Measurements from ENCODE around the gene NEU1.

NEU1 gene

DNA sequence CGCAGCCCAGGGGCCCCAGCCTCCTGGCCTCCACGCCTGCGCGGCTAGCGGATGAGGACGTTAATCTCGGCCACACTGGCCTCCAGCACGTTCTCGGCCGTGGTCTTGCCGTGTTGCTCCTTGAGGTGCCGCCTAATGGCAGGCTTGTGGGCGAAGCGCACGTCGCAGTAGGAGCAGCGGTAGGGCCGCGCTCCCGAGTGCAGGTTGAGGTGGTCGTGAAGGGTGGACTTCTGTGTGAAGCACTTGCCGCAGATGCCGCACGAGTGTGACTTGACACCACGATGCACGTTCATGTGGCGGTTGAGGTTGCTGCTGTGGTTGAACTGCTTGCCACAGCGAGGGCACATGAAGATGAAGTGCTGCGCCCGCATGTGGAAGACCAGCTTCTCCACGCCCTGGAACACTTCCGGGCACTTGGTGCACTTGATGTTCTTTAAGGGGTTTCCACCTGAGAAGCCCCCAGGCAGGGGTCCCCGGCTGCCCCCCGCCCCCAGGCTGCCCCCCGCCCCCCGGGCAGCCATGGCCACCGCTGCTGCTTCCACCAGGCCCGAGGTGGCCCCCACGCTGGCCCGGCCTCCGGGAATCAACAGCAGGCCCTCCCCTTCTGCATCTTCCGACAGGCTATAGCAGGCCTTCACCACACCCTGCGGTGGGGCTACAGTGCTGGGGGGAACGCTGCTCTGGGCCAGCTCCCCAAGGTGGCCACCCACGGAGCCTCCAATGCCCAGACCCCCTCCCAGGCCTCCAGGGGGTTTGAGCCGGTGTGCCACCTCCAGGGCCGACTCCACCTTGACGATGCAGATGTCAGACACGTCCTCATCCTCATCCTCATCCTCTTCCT lies 37.5 kb upstream of the NEU1 start:
- peaks cover 45% of the 10 kb centered on the region for H3K4me1 Mint-ChIP-seq
- peaks cover 32% of the 10 kb centered on the region for H3K36me3 Mint-ChIP-seq
- H3K4me3 Mint-ChIP-seq = peak overlapping the region; percentile 94
- H3K9me3 Mint-ChIP-seq = no peaks in the 10 kb centered on the region
- DNase-seq (ENCODE audit: low spot score in 2 of 2) = no peak
- no peak for ATAC-seq
- no peak overlapping the region for H3K27ac Mint-ChIP-seq

DNA sequence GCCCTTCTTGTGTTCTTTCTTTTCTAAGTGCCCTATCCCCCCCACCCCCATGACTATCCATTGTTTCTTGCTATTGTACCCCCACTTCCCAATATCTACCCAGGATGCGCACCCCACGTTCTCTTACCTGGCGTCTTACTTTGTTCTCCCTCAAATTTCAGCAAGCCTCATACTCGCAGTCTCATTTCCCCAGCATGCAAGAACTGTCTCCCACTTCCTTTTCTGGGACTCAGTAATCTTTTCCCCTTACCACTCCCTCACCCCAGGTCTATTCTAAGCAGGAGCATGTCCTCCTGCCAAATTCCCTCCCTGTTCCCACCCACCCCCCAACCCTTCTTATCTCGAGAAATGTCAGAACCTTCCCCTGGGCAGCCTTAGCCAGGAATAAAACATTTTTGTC lies 36.6 kb upstream of the NEU1 start:
- peaks cover 41% of the 10 kb centered on the region for H3K36me3 Mint-ChIP-seq
- no peak overlapping the region for H3K27ac Mint-ChIP-seq
- ATAC-seq (no peak), DNase-seq (ENCODE audit: low spot score in 2 of 2) (no peak)
- peaks cover 45% of the 10 kb centered on the region for H3K4me1 Mint-ChIP-seq
- no peaks in the 10 kb centered on the region for H3K9me3 Mint-ChIP-seq
- H3K4me3 Mint-ChIP-seq = peak overlapping the region; percentile 94

GRCh38 chr6:31898383-31899011 lies 35.9 kb upstream of the NEU1 start:
- no peak for DNase-seq (ENCODE audit: low spot score in 2 of 2)

DNA sequence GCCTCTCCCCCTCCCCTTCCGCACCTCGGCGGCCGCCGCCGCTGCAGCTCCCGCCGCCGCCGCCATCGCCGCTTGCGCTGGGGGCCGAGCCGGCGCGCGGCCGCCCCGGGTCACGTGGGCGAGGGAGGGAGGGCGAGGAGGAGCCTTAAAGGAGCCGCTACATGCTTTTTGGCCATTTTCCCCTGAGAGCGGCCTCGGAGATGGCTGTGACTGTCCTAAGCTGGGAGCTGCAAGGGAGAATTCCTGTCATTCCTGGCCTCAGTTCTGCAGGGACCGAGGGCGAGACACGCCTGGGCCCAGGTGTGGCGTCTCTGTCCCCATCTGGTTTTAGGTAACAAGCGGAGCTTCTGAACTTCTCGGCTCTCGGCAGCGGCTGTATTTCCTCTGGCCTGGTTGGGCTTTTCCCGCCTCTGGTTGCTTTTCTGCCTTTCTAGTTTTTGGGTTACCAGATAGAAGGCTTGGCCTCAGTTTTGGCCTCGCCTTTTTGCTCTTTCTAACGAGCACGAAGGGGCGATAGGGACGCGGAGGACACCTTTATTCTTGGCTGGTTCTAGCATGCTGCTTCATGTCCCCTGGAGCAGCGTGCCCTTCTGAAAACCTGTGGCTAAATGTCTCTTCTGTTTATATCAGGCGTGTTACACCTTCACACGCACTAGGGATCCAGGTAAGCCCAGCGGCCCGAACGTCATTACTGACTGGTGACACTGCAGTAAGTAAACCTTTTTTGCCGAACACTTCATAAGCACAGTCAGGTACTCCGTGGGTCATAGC lies 35.2 kb upstream of the NEU1 start, which contains the start of gene EHMT2:
TSS of gene EHMT2 (minus strand) at position 87 of the 771 bp plus-strand sequence. CDS start at position 66, 21 bp downstream.
- no peaks in the 10 kb centered on the region for H3K9me3 Mint-ChIP-seq

More at GRCh38 chr6:31898383-31899011, 35.9 kb upstream of the NEU1 start:
- Mint-ChIP-seq H3K27ac (peak overlapping the region; percentile 91), H3K36me3 (peaks cover 48% of the 10 kb centered on the region), H3K4me3 (peak overlapping the region; percentile 94), H3K9me3 (no peaks in the 10 kb centered on the region), H3K4me1 (peaks cover 45% of the 10 kb centered on the region)
- peak; percentile 2 for ATAC-seq

DNA sequence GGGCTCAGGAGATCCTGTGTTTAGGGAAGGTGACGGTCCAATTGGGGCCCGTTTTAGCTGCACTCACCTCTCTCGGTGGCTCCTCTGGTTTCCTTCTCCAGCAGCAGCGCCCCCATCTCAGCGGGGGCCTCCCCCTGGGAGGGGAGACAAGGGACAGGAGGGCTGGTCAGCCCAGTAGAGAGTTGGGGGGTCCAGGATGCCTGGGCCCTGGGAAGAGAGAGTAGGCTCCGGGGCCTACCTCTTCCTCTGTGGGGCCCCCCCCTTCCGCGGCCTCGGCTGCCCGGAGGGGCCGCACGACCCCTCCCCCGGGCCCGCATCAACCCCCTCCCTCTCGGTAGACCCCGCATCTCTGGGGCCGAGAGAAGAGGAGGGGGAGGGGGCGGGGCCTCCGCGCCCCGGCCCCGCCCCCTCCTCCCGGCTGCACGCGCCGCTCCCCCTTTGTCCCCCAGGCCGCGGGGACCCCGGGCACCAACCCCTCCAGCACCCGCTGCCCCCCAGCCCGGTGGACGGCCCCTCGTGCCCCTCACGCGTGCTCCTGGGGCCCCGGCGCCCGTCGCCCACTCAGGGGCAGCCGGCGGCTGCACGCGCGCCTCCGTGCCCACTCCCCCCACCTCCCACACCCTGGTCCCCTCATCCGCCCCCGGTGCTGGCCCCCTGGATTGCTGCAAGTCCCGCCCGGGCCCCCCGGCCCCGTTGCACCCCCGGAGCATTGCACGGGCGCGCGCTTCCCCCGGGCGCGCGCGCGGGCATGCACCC lies 34.4 kb upstream of the NEU1 start:
- DNase-seq (ENCODE audit: low spot score in 2 of 2) (peak in 1 of 2 donors; percentile 63), ATAC-seq (peak; percentile 1)
- Mint-ChIP-seq H3K4me3 (peak overlapping the region; percentile 94), H3K4me1 (peaks cover 33% of the 10 kb centered on the region), H3K9me3 (no peaks in the 10 kb centered on the region), H3K36me3 (peaks cover 51% of the 10 kb centered on the region), H3K27ac (peak overlapping the region; percentile 91)

More for the DNA sequence above, 35.2 kb upstream of the NEU1 start, which contains the start of gene EHMT2:
- ATAC-seq (peak; percentile 78), DNase-seq (ENCODE audit: low spot score in 2 of 2) (peak; percentile 78 to 90)
- H3K4me1 Mint-ChIP-seq = peaks cover 40% of the 10 kb centered on the region
- peak within 1 kb of the TSS; percentile 94 for H3K4me3 Mint-ChIP-seq
- peak within 1 kb of the TSS; percentile 91 for H3K27ac Mint-ChIP-seq
- H3K36me3 Mint-ChIP-seq = peaks cover 52% of the 10 kb centered on the region

- H3K4me1 Mint-ChIP-seq = peaks cover 33% of the 10 kb centered on the region
- no peak for ATAC-seq
- H3K27ac Mint-ChIP-seq = peak overlapping the region; percentile 91
- H3K4me3 Mint-ChIP-seq = peak overlapping the region; percentile 82
- H3K36me3 Mint-ChIP-seq = peaks cover 53% of the 10 kb centered on the region
- no peaks in the 10 kb centered on the region for H3K9me3 Mint-ChIP-seq
- no peak for DNase-seq (ENCODE audit: low spot score in 2 of 2)
Measured at GRCh38 chr6:31896493-31896855, 33.9 kb upstream of the NEU1 start.

GRCh38 chr6:31892821-31893220 lies 30.2 kb upstream of the NEU1 start:
- Mint-ChIP-seq H3K27ac (peak overlapping the region; percentile 75), H3K4me3 (no peak overlapping the region)

GRCh38 chr6:31889331-31889972 lies 26.8 kb upstream of the NEU1 start:
- Mint-ChIP-seq H3K27ac (peak overlapping the region; percentile 23), H3K4me1 (peaks cover 7% of the 10 kb centered on the region), H3K4me3 (no peak overlapping the region), H3K9me3 (no peaks in the 10 kb centered on the region), H3K36me3 (peaks cover 87% of the 10 kb centered on the region)
- DNase-seq (ENCODE audit: low spot score in 2 of 2) (no peak), ATAC-seq (no peak)

More at GRCh38 chr6:31892821-31893220, 30.2 kb upstream of the NEU1 start:
- no peaks in the 10 kb centered on the region for H3K9me3 Mint-ChIP-seq
- ATAC-seq (no peak), DNase-seq (ENCODE audit: low spot score in 2 of 2) (no peak)
- peaks cover 80% of the 10 kb centered on the region for H3K36me3 Mint-ChIP-seq
- peaks cover 20% of the 10 kb centered on the region for H3K4me1 Mint-ChIP-seq

- H3K27ac Mint-ChIP-seq = peak overlapping the region; percentile 23
- peaks cover 7% of the 10 kb centered on the region for H3K4me1 Mint-ChIP-seq
- ATAC-seq = peak; percentile 42
- H3K9me3 Mint-ChIP-seq = no peaks in the 10 kb centered on the region
- peaks cover 87% of the 10 kb centered on the region for H3K36me3 Mint-ChIP-seq
- H3K4me3 Mint-ChIP-seq = no peak overlapping the region
- DNase-seq (ENCODE audit: low spot score in 2 of 2) = peak; percentile 35 to 80
Measured at GRCh38 chr6:31888276-31889258, 25.9 kb upstream of the NEU1 start.

DNA sequence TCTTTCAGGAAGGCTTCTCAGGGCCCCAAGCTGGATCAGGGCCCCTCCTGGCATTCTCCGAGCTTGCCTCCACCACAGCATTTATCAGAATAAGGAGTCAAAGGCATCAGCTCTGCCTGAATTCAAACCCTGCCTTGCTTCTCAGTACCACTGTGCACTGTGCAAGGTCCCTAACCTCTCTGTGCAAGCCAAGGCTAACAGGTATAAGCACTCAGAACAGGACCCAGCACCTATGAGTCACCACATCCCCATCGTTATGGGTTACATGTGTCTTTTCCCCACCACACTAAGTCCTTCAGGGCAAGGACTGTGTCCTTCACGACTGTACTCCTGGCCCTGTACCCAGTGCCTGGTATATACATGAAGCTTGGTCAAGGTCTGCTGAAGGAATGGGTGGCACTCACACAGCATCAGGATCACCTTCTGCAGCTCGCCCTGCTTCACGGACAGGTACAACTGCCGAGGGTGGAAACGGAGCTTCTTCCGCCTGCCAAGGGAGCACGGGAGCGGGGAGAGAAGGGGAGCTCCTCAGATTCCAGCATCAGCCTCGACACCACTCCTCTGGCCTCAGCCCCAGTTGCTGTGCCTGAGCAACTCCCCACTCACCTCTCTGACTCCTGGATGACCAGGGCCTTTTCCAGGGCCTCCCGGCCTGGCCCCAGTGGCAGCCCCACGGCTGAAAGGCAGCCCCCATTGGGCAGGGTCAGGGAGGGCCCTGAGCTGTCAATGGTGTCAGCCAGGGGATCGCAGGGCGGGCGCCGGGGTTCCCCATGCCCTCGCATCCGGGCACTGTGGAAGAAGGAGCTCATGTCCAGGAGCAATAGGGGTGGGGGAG lies 24.8 kb upstream of the NEU1 start:
- Mint-ChIP-seq H3K4me1 (peaks cover 7% of the 10 kb centered on the region), H3K9me3 (no peaks in the 10 kb centered on the region), H3K27ac (no peak overlapping the region), H3K36me3 (peaks cover 88% of the 10 kb centered on the region), H3K4me3 (no peak overlapping the region)
- ATAC-seq = peak; percentile 20
- no peak for DNase-seq (ENCODE audit: low spot score in 2 of 2)

- no peaks in the 10 kb centered on the region for H3K9me3 Mint-ChIP-seq
- H3K27ac Mint-ChIP-seq = no peak overlapping the region
- H3K4me3 Mint-ChIP-seq = no peak overlapping the region
- ATAC-seq (no peak), DNase-seq (ENCODE audit: low spot score in 2 of 2) (no peak)
- peaks cover 7% of the 10 kb centered on the region for H3K4me1 Mint-ChIP-seq
- peaks cover 88% of the 10 kb centered on the region for H3K36me3 Mint-ChIP-seq
Measured at GRCh38 chr6:31886541-31886991, 23.9 kb upstream of the NEU1 start.

DNA sequence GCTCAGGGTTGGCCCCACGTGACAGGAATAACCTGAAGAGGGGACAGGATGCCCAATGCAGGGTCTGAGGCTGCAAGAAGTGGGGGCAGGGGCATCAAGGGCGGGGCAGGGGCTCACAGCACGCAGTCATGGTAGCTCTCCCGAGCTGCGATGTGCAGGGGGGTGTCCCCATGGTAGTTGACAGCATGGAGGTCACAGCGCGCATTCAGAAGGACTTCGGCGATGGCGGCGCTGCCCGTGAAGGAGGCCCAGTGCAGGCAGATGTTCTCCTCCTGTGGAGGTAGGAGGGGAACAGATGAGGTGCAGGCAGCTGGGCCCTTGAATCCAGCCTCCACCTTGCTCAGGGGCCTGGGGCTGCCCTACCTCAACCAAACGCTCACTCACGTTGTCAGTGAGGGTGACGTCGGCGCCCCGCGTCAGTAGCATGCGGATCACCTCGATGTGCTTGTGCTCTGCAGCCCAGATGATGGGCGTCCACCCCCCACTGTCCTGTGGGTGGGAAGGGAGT lies 22.0 kb upstream of the NEU1 start:
- Mint-ChIP-seq H3K27ac (no peak overlapping the region), H3K9me3 (no peaks in the 10 kb centered on the region), H3K36me3 (peaks cover 88% of the 10 kb centered on the region), H3K4me1 (peaks cover 13% of the 10 kb centered on the region), H3K4me3 (no peak overlapping the region)
- ATAC-seq = no peak
- DNase-seq (ENCODE audit: low spot score in 2 of 2) = no peak
